Mesenchymal stem cell (in vitro differentiated cells and primary cell): Measurements from ENCODE around the gene PLCB2.

Source experiments
- DNase-seq: peaks from one replicate; pipeline ENCODE4 v3.0.0-alpha.2; 2013
- H2AFZ ChIP-seq: one replicate; pipeline ENCODE4 v1.6.1; 2013; ENCODE audit warnings: low read depth, mild to moderate bottlenecking, control low read depth, inconsistent platforms, low read length, moderate library complexity
- H2AK5ac ChIP-seq: 2 replicates; pipeline ENCODE4 v1.6.1; 2013; ENCODE audit warnings: low read length, moderate library complexity, mild to moderate bottlenecking, inconsistent platforms; ENCODE audit not compliant: severe bottlenecking
- H2BK120ac ChIP-seq: one replicate; pipeline ENCODE4 v1.6.1; 2013; ENCODE audit warnings: low read depth, mild to moderate bottlenecking, inconsistent platforms, low read length, moderate library complexity
- H2BK12ac ChIP-seq, 2 experiments: one replicate each; pipeline ENCODE4 v1.6.1; 2013; ENCODE audit warnings: inconsistent platforms in 2 of 2, low read length in 2 of 2, mild to moderate bottlenecking in 2 of 2, moderate library complexity in 2 of 2, control low read depth in 1 of 2
- H2BK15ac ChIP-seq: one replicate; pipeline ENCODE4 v1.6.1; 2013; ENCODE audit warnings: mild to moderate bottlenecking, low read depth, inconsistent platforms; ENCODE audit not compliant: poor library complexity, severe bottlenecking
- H2BK5ac ChIP-seq: 2 replicates; pipeline ENCODE4 v1.6.1; 2013; ENCODE audit warnings: low read depth, mild to moderate bottlenecking, low read length, control low read depth, inconsistent platforms; ENCODE audit not compliant: poor library complexity, severe bottlenecking
- H3K14ac ChIP-seq, 2 experiments: one replicate each; pipeline ENCODE4 v1.6.1; 2013; ENCODE audit warnings: inconsistent platforms in 2 of 2, low read length in 2 of 2, control low read depth in 1 of 2, mild to moderate bottlenecking in 1 of 2, moderate library complexity in 1 of 2
- H3K18ac ChIP-seq, 2 experiments: one replicate each; pipeline ENCODE4 v1.6.1; 2013; ENCODE audit warnings: inconsistent platforms in 2 of 2, low read length in 2 of 2, control low read depth in 1 of 2, low read depth in 1 of 2, mild to moderate bottlenecking in 1 of 2
- H3K23ac ChIP-seq, 2 experiments: one replicate each; pipeline ENCODE4 v1.6.1; 2013; ENCODE audit warnings: inconsistent platforms in 2 of 2, low read length in 2 of 2, mild to moderate bottlenecking in 2 of 2, moderate library complexity in 2 of 2, control low read depth in 1 of 2
- H3K27ac ChIP-seq: 2 replicates; pipeline ENCODE4 v1.5.1; 2013; ENCODE audit warnings: mild to moderate bottlenecking, moderate library complexity, low read length, control low read depth, inconsistent platforms; ENCODE audit not compliant: poor library complexity, severe bottlenecking
- H3K27me3 ChIP-seq, 2 experiments: 2 replicates each; pipeline versions ENCODE4 v1.6.1 to v1.7.0; 2013; ENCODE audit warnings: low read length in 2 of 2, mild to moderate bottlenecking in 2 of 2, moderate library complexity in 2 of 2, control low read depth in 1 of 2, inconsistent platforms in 1 of 2; ENCODE audit not compliant: control insufficient read depth in 1 of 2, insufficient read depth in 1 of 2
- H3K36me3 ChIP-seq, 2 experiments: 2 replicates each; pipeline versions ENCODE4 v1.6.1 to v1.7.0; 2013; ENCODE audit warnings: low read length in 2 of 2, control low read depth in 1 of 2, inconsistent platforms in 1 of 2, low read depth in 1 of 2, mild to moderate bottlenecking in 1 of 2; ENCODE audit not compliant: insufficient read depth in 2 of 2, control insufficient read depth in 1 of 2
- H3K4ac ChIP-seq, 2 experiments: one replicate each; pipeline ENCODE4 v1.6.1; 2013; ENCODE audit warnings: inconsistent platforms in 2 of 2, low read length in 2 of 2, mild to moderate bottlenecking in 2 of 2, moderate library complexity in 2 of 2, control low read depth in 1 of 2, low read depth in 1 of 2
- H3K4me1 ChIP-seq: 2 replicates; pipeline ENCODE4 v1.6.1; 2013; ENCODE audit warnings: low read depth, low read length, control low read depth; ENCODE audit not compliant: control insufficient read depth, insufficient read depth
- H3K4me2 ChIP-seq: 2 replicates; pipeline ENCODE4 v1.6.1; 2013; ENCODE audit warnings: low read length, mild to moderate bottlenecking, inconsistent platforms; ENCODE audit not compliant: poor library complexity, severe bottlenecking
- H3K4me3 ChIP-seq, 2 experiments: 2 replicates each; pipeline versions ENCODE4 v1.5.1 to v1.7.0; 2013; ENCODE audit warnings: low read length in 2 of 2, mild to moderate bottlenecking in 2 of 2, control low read depth in 1 of 2, low read depth in 1 of 2; ENCODE audit not compliant: insufficient read depth in 1 of 2
- H3K79me1 ChIP-seq: replicated peaks from 2 replicates; pipeline ENCODE4 v1.6.1; 2013; ENCODE audit warnings: mild to moderate bottlenecking, control low read depth, low read length, inconsistent platforms; ENCODE audit not compliant: poor library complexity, severe bottlenecking
- H3K9ac ChIP-seq: 2 replicates; pipeline ENCODE4 v1.7.0; 2013; ENCODE audit warnings: mild to moderate bottlenecking, low read length, moderate library complexity
- H3K9me3 ChIP-seq: 2 replicates; pipeline ENCODE4 v1.7.0; 2013; ENCODE audit warnings: mild to moderate bottlenecking, low read length; ENCODE audit not compliant: control insufficient read depth
- H4K8ac ChIP-seq: one replicate; pipeline ENCODE4 v1.6.1; 2013; ENCODE audit warnings: inconsistent platforms, mild to moderate bottlenecking, low read length, moderate library complexity
- H4K91ac ChIP-seq: one replicate; pipeline ENCODE4 v1.6.1; 2013; ENCODE audit warnings: mild to moderate bottlenecking, low read length, inconsistent platforms
- WGBS: methylation state at CpG from one replicate; pipeline ENCODE4 v1.1.7; 2013; ENCODE audit warnings: mixed read lengths; 5-methylcytosine and 5-hydroxymethylcytosine counted together

The PLCB2 gene

DNA sequence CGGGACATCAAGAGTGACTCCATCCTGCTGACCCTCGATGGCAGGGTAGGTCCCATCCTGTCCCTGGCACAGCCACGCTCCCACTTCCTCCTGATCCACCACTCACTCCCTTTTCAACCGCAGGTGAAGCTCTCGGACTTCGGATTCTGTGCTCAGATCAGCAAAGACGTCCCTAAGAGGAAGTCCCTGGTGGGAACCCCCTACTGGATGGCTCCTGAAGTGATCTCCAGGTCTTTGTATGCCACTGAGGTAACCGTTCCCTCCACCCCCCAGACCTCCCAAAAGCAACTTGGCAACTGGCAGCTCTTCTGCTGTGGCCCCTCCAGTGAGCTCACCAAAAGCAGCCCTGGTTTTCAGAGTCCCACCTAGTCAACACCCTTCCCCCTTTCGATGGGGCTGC is 34.3 kb downstream of the PLCB2 start:
- Histone ChIP-seq H3K9me3 (no peaks in the 10 kb centered on the region), H2AK5ac (no peak overlapping the region), H3K27me3 (peaks cover 7 to 46% of the 10 kb centered on the region in 2 experiments), H3K36me3 (peaks cover 0 to 6% of the 10 kb centered on the region in 2 experiments), H3K9ac (no peak overlapping the region), H3K4me1 (peaks cover 13% of the 10 kb centered on the region), H3K79me1 (no peaks in the 10 kb centered on the region), H3K14ac (no peak overlapping the region), H2BK15ac (no peak overlapping the region), H3K4me2 (no peak overlapping the region), H4K8ac (no peak overlapping the region), H2BK120ac (no peak overlapping the region), H3K4ac (no peak overlapping the region), H3K27ac (no peak overlapping the region), H2BK12ac (no peak overlapping the region), H2BK5ac (no peak overlapping the region), H3K4me3 (no peak overlapping the region), H2AFZ (no peak overlapping the region), H3K18ac (no peak overlapping the region), H4K91ac (no peak overlapping the region), H3K23ac (no peak overlapping the region)
- DNase-seq, result no peak
- 85% methylated on average over 9 of the region's 9 CpGs for WGBS

DNA sequence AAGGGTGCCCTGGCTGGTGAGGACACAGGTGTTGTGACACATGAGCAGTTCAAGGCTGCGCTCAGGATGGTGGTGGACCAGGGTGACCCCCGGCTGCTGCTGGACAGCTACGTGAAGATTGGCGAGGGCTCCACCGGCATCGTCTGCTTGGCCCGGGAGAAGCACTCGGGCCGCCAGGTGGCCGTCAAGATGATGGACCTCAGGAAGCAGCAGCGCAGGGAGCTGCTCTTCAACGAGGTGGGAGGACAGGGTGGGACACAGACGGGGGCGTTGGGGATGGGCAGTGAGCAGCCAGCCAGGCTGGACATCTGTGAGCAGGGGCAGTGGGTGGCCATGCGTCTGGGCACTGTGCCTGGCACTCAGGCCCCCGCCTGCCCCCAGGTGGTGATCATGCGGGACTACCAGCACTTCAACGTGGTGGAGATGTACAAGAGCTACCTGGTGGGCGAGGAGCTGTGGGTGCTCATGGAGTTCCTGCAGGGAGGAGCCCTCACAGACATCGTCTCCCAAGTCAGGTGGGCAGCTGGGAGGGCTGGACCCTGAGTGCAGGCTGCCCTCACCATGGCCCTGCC is 35.2 kb downstream of the PLCB2 start:
- Histone ChIP-seq H3K4me2 (no peak overlapping the region), H3K27me3 (peaks cover 0 to 38% of the 10 kb centered on the region in 2 experiments), H3K79me1 (no peaks in the 10 kb centered on the region), H3K4me3 (no peak overlapping the region), H3K27ac (no peak overlapping the region), H3K14ac (no peak overlapping the region), H3K4me1 (peaks cover 16% of the 10 kb centered on the region), H2BK120ac (no peak overlapping the region), H2BK5ac (no peak overlapping the region), H2AFZ (no peak overlapping the region), H3K36me3 (peaks cover 0 to 6% of the 10 kb centered on the region in 2 experiments), H3K9me3 (no peaks in the 10 kb centered on the region), H3K9ac (no peak overlapping the region), H3K4ac (peak overlapping the region in 1 of 2 experiments; percentile 9), H2BK12ac (no peak overlapping the region), H2AK5ac (no peak overlapping the region), H2BK15ac (no peak overlapping the region), H3K18ac (no peak overlapping the region), H3K23ac (no peak overlapping the region), H4K8ac (no peak overlapping the region), H4K91ac (peak overlapping the region; percentile 57)
- DNase-seq, result no peak
- 89% methylated on average over 20 of the region's 20 CpGs for WGBS

DNA sequence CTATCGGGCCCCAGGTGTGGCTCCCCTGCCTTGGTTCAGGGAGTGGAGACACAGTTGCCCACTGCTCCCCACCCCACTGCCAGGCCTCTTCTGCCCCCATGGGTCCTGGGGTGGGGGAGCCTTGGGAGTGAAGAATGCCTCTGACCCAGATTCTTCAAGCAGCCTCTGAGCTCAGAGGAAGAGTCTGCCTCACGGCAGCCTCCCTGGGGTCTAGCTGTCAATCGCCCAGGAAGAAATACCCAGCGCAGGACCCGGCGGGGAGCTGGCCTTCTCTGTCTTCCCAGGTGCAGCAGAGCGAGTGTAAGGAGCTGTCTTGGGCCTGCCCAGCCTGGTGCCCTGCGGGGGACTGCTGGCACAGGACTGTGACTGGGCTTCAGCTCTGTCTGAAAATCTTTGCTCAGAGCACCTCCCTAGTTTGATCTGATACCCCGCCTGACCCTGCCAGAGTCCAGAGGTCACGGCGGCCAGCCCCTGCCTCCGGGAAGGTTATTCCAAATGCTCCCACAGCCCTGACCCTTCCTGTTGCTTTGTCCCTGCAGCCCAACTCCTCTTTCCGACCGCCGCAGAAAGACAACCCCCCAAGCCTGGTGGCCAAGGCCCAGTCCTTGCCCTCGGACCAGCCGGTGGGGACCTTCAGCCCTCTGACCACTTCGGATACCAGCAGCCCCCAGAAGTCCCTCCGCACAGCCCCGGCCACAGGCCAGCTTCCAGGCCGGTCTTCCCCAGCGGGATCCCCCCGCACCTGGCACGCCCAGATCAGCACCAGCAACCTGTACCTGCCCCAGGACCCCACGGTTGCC is 35.9 kb downstream of the PLCB2 start:
- Histone ChIP-seq H3K23ac (no peak overlapping the region), H2BK120ac (no peak overlapping the region), H4K91ac (peak overlapping the region; percentile 57), H3K4me3 (no peak overlapping the region), H3K4ac (no peak overlapping the region), H3K4me2 (no peak overlapping the region), H4K8ac (no peak overlapping the region), H2AFZ (no peak overlapping the region), H3K4me1 (peaks cover 18% of the 10 kb centered on the region), H3K9ac (no peak overlapping the region), H3K9me3 (no peaks in the 10 kb centered on the region), H2BK5ac (no peak overlapping the region), H3K27me3 (peaks cover 0 to 31% of the 10 kb centered on the region in 2 experiments), H3K79me1 (no peaks in the 10 kb centered on the region), H3K36me3 (peaks cover 0 to 6% of the 10 kb centered on the region in 2 experiments), H3K14ac (no peak overlapping the region), H3K27ac (no peak overlapping the region), H2AK5ac (no peak overlapping the region), H3K18ac (no peak overlapping the region), H2BK12ac (no peak overlapping the region), H2BK15ac (no peak overlapping the region)
- WGBS, result 92% methylated on average over 24 of the region's 25 CpGs
- no peak for DNase-seq

DNA sequence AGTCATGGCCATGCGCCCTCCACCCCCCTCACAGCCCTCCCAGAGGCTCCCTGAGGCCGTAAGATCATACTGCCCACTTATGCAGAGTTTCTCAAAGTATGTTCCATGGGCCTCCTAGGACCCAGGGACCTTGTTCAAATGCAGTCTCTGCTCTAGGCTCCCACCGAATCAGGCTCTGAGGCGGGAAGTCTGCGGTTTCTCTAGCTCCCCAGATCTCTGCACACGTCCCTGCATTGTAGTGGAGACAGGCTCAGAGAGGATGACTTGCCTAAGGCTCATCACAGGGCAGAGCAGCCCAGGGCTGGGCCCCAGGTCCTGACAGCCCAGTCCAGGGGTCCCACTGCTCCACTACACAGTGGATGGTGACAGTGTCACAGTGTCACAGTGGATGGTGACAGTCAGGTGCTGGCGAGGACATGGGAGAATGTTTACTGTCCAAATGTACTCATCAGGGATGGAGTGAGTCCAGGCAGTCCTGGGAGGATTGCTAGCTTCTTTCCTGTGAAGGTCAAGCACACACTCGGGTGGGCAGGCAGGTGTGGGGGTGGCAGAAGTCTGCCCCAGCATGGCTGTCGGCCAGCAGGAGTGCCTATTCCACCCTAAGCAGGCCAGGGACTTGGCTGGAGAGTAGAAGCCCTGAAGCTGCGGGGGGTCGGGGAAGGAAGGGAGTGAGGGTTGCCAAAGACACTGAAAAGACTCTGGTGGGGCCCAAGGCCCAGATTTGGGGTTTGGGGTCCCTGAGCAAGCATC is 37.3 kb downstream of the PLCB2 start:
- H3K18ac ChIP-seq, result no peak overlapping the region
- no peak overlapping the region for H3K27ac ChIP-seq
- no peaks in the 10 kb centered on the region for H3K79me1 ChIP-seq
- H3K4me1 ChIP-seq, result peaks cover 27% of the 10 kb centered on the region
- no peaks in the 10 kb centered on the region for H3K9me3 ChIP-seq
- H2AFZ ChIP-seq, result no peak overlapping the region
- no peak overlapping the region for H2BK120ac ChIP-seq
- no peak overlapping the region for H3K4ac ChIP-seq
- H2BK15ac ChIP-seq, result peak overlapping the region; percentile 87
- H2BK5ac ChIP-seq, result no peak overlapping the region
- no peak overlapping the region for H4K8ac ChIP-seq
- H3K23ac ChIP-seq, result no peak overlapping the region
- H3K9ac ChIP-seq, result no peak overlapping the region
- no peak overlapping the region for H2BK12ac ChIP-seq
- 82% methylated on average over 11 of the region's 11 CpGs for WGBS
- H3K4me3 ChIP-seq, result no peak overlapping the region
- H3K36me3 ChIP-seq, result peaks cover 0 to 10% of the 10 kb centered on the region in 2 experiments
- H2AK5ac ChIP-seq, result no peak overlapping the region
- DNase-seq, result no peak
- H3K27me3 ChIP-seq, result peaks cover 0 to 20% of the 10 kb centered on the region in 2 experiments
- no peak overlapping the region for H3K14ac ChIP-seq
- no peak overlapping the region for H3K4me2 ChIP-seq
- H4K91ac ChIP-seq, result no peak overlapping the region
